GM18508 (cell line): ENCODE data around the gene USP43.

Experiments
- ATAC-seq: cut with Tn5 transposase; IDR thresholded peaks from one replicate; pipeline ENCODE4 v1.9.1; 2021; ENCODE audit warnings: moderate number of reproducible peaks; ENCODE audit not compliant: insufficient read depth, unreplicated experiment

Gene USP43

GRCh38 chr17:9772658-9773057, 127.3 kb downstream of the USP43 start:
- ATAC-seq, result no peak

GRCh38 chr17:9776911-9777310, 131.6 kb downstream of the USP43 start:
- ATAC-seq, result no peak
